IPS DF 4.7 (cell line): ENCODE measurements around the gene LIF.

Experiments used
- DNase-seq: peaks from one replicate; pipeline ENCODE4 v3.0.0-alpha.2; 2013; ENCODE audit warnings: low spot score; ENCODE audit errors: extremely low read depth

Gene LIF

GRCh38 chr22:30190574-30190973 lies 56.0 kb downstream of the LIF start:
- no peak for DNase-seq
